Stimulated activated CD8-positive, alpha-beta memory T cell treated with anti-CD3 and anti-CD28 coated beads, Interleukin-12 subunit alpha, Interleukin-12 subunit beta, amount 100 ng/mL, for 4 hours (primary cell): ENCODE data around the gene CYP19A1.

Experiments used
- DNase-seq: peaks from one replicate; pipeline ENCODE4 v3.0.0-alpha.2; 2020; ENCODE audit warnings: low read depth

CYP19A1 gene

DNA sequence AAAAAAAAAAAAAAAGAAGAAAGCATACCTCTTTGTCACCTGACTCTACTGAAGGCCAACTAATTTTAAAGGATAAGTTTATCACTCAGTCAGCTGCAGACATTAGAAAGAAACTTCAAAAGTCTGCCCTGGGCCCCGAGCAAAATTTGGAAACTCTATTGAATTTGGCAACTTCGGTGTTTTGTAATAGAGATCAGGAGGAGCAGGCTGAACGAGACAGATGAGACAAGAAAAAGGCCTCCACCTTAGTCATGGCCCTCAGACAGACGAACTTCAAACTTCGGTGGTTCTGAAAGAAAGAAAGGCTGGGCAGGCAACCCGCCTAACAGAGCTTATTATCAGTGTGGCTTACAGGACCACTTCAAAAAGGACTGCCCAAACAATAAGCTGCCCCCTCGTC lies 21.6 kb upstream of the CYP19A1 start:
- no peak for DNase-seq

DNA sequence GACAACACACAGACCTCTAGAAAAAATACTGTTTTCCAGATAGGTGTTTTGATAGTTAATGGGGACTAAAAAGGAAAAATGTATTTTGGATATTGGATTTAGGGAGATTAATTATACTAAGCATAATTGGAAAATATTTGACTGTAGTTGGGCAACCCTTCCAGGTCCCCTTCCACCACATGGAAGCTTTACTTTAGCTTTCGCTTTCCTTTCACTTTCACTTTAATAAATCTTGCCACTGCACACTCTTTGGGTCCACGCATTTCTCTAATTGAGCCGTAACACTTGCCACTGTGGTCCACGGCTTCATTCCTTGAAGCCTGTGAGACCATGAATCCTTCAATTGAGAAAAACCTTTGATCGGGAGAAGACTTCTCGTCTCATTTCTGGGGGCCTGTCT lies 18.6 kb upstream of the CYP19A1 start:
- DNase-seq, result no peak

GRCh38 chr15:51356147-51356546 lies 17.8 kb upstream of the CYP19A1 start:
- DNase-seq, result no peak

DNA sequence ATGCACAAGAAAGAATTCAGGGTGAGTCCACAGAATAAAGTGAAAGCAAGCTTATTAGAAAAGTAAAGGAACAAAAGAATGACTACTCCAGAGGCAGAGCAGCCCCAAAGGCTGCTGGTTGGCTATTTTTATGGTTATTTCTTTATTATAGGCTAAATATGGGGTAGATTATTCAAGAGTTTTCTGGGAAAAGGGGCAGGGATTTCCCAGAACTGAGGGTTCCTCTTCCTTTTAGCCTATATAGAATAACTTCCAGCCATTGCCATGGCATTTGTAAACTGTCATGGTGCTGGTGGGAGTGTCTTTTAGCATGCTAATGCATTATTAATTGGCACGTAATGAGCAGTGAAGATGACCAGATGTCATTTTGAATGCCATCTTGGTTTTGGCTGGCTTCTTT lies 16.7 kb upstream of the CYP19A1 start:
- no peak for DNase-seq

DNA sequence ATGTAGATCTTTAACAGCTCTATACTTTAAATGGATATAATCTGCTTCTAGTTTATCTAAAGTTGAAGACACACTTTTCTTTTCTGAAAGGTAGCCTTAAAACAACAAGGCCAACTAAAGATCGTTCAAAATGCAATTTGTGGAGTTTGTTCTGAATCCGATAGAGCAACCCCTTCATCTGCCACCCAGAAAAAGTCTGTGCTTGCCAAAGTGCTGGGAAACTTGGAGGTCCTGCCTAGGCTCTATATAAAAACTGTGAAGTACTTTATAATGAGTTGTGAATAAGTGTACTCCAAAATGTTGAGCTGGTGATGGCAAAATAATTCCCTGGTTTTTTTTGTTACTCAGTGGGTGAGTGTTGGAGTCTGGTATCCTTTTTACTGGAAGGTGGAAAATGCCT lies 15.6 kb upstream of the CYP19A1 start:
- DNase-seq, result no peak

DNA sequence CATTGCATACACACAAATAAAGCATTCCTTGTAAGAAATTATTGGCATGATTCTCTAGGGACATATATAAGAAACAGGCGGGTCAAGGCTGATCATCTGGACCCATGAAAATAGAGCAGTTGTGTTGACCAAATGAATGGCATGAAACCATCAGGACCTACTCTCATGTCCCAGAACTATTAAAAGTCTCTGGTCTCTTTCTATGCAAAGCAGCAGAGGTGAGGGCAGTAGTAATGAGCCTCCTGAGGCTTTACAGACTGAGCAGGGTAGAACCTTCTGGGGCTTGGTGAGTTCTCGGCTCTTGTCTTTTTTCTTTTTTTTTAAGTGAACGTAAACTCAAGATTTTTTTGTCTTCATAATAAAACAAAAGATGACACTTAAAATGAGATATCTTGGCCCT lies 12.3 kb upstream of the CYP19A1 start:
- no peak for DNase-seq

DNA sequence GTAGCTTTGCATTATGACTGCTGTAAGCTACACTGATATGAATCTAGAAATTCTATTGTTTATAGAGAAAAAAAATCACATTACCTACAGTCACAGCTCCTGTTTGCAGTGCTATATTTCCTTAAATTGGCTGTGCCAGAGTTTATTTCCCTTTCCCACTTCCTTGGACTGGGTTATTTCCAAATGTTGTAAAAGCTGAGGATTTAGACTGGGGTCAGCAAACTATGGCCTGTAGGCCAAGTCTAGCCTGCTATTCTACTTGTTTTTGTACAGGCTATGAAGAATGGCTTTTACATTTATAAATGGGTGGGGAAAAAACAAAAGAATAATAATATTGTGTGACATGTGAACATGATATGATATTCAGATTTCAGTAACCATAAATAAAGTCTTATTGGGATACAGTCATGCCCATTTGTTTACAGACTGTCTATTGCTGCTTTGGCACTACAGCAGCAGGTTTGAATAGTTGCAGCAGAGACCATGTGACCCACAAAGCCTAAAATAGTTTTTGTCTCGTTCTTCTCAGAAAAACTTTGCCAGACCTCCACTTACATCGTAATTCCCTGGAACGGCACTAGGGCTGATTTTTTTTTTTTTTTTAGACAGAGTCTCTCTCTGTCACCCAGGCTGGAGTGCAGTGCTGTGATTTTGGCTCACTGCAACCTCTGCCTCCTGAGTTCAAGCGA lies 10.9 kb upstream of the CYP19A1 start:
- DNase-seq, result no peak

GRCh38 chr15:51348688-51349087 lies 10.3 kb upstream of the CYP19A1 start:
- no peak for DNase-seq

DNA sequence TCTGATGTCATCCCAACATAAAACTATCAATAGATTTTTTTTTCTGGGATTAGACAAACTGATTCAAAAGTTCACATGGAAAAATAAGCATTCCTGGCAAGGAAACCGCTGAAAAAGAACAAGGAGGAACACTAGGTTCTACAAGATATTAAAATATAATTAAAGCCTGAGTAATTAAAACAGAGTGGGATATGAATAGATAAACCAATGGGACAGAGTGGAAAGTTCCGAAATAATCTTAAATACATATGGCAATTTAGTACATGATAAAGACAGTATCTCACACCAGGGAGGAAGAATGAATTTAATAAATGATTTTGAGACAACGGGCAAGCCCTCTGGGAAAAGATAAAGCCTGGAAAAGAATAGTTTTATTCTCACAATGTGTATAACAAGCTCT lies 7.7 kb upstream of the CYP19A1 start:
- DNase-seq, result no peak

DNA sequence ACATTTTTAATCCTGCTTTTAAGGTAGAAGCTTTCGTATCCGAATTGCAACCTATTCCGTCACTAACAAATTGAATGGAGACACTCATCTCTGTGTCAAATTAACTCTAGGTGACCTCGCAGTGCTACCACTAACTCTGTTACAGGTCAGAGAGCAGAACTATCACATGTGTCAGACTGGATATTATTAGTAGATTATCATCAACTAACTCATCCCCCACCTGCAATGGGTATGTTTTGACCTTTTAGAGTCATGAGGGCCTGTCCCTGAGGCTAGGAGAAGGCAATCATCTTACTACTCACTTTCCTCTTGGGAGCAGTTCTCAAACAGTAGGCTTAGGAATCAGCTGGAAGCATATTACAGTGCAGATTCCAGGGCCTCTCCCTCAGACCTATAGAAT lies 5.1 kb upstream of the CYP19A1 start:
- no peak for DNase-seq

- no peak for DNase-seq
Observed at GRCh38 chr15:51342227-51342999, 4.0 kb upstream of the CYP19A1 start.

- no peak for DNase-seq
Observed at GRCh38 chr15:51341366-51342226, 3.2 kb upstream of the CYP19A1 start, which contains the start of gene GLDN. Gene GLDN, plus strand, starts transcription at chr15:51341655. Its CDS starts 30 bp downstream, at chr15:51341685.

- DNase-seq, result no peak
Observed at GRCh38 chr15:51335538-51336410, 2.6 kb downstream of the CYP19A1 start.

- no peak for DNase-seq
Observed at GRCh38 chr15:51335087-51335486, 3.3 kb downstream of the CYP19A1 start.

DNA sequence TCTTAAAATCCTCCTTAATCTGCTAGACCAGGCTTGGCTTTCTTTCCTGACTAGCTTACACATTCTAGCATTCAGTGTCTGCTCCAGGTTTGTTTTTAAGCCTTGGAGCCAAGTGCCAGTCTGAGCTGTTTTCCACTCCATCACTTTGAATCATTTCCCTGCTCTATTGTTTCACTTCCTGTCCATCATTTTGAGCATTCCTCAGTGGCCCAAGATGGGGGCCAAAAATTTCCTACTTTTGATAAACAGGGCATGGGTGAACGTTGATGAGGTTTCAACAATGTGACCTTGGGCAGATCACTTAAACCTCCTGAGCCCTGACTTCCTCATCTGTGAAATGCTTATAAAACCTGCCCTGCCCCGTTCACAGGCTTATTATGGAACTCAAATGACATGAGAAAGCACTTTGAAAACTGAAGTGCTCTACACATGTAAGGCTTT lies 4.4 kb downstream of the CYP19A1 start:
- DNase-seq, result no peak

- DNase-seq, result no peak
Observed at GRCh38 chr15:51333571-51333970, 4.8 kb downstream of the CYP19A1 start.

- no peak for DNase-seq
Observed at GRCh38 chr15:51332206-51333147, 5.9 kb downstream of the CYP19A1 start.

GRCh38 chr15:51331141-51331540 lies 7.3 kb downstream of the CYP19A1 start:
- DNase-seq, result no peak

- DNase-seq, result no peak
Observed at GRCh38 chr15:51328926-51329325, 9.5 kb downstream of the CYP19A1 start.

- DNase-seq, result no peak
Observed at GRCh38 chr15:51327081-51327480, 11.3 kb downstream of the CYP19A1 start.
